ENCODE measurements around the gene GOLGA7B. TPM values are rescaled to one million over a fixed set of nuclear protein-coding genes. Genes with fewer than 3 reads are reported as not detected.

GOLGA7B gene
- total RNA-seq, 3 donors from 2014 or later (not counting 1 experiment from before 2014, with no cell fraction given) = 4.1 to 4.6 (median 4.1) TPM

DNA sequence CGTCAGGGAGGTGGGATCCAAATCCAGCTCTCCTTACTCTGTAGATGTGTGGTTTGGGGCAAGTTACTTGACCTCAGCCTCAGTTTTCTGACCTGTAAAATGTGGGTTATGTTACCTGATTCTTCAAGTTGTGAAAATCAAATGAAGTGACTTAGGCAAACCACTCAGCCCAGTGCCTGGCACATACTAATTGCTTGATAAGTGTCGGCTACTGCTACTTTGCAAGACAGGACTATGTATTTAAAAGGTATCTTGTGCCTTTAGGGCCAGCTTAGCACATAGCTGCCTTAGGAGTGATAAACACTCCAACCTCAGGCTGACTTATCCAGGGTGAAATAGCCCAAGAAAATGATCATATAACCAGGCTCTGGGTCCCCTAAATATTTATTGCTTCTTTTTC lies 42.9 kb downstream of the GOLGA7B start:
- Mint-ChIP-seq H3K9me3 (no peaks in the 10 kb centered on the region), H3K27me3 (ENCODE audit: low read depth in 2 of 2) (peaks cover 20 to 21% of the 10 kb centered on the region in 2 donors), H3K4me3 (no peak overlapping the region), H3K27ac (no peak overlapping the region), H3K4me1 (no peaks in the 10 kb centered on the region), H3K36me3 (no peaks in the 10 kb centered on the region)
- 95% methylated on average over 2 of the region's 2 CpGs for WGBS (ENCODE audit: insufficient coverage)
- intact Hi-C loops (cut with micrococcal nuclease) = no loop called here
- H3K4me1 ChIP-seq (ENCODE audit: control insufficient read depth, insufficient read depth, low read length) = no peaks in the 10 kb centered on the region
- DNase-seq (no peak), ATAC-seq (no peak)
- no peak overlapping the region for H3K27ac ChIP-seq (ENCODE audit: low read length)
- TF ChIP-seq, protein P1, sequence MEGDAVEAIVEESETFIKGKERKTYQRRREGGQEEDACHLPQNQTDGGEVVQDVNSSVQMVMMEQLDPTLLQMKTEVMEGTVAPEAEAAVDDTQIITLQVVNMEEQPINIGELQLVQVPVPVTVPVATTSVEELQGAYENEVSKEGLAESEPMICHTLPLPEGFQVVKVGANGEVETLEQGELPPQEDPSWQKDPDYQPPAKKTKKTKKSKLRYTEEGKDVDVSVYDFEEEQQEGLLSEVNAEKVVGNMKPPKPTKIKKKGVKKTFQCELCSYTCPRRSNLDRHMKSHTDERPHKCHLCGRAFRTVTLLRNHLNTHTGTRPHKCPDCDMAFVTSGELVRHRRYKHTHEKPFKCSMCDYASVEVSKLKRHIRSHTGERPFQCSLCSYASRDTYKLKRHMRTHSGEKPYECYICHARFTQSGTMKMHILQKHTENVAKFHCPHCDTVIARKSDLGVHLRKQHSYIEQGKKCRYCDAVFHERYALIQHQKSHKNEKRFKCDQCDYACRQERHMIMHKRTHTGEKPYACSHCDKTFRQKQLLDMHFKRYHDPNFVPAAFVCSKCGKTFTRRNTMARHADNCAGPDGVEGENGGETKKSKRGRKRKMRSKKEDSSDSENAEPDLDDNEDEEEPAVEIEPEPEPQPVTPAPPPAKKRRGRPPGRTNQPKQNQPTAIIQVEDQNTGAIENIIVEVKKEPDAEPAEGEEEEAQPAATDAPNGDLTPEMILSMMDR (IDR thresholded peaks at IDR 0.05) = no peak
- H3K4me3 ChIP-seq (ENCODE audit: low read length) = no peak overlapping the region
- H3K9me3 ChIP-seq (ENCODE audit: control insufficient read depth, insufficient read depth, low read length) = no peaks in the 10 kb centered on the region
- peaks cover 2% of the 10 kb centered on the region for H3K27me3 ChIP-seq (ENCODE audit: control insufficient read depth, insufficient read depth, low read length)
- no peaks in the 10 kb centered on the region for H3K36me3 ChIP-seq (ENCODE audit: control insufficient read depth, insufficient read depth, low read length)

DNA sequence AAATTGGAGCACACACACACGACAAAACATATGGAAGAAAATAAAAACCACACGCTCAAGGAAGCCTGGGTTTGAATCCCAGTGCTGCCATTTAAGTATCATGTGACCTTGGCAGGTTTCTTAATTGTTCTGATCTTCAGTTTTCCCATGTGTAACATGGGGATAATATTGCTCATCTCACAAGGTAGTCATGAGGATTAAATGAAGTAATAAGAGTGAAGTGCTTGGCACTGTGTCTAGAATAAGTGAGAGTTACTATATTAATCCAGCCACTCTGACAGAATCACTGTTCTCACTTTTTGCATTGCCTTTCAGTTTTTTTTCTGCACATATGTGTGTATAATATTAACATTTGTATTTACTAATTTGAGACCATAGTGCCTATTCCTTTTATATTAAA lies 43.3 kb downstream of the GOLGA7B start:
- H3K27me3 Mint-ChIP-seq (ENCODE audit: low read depth in 2 of 2) = peaks cover 20 to 21% of the 10 kb centered on the region in 2 donors
- no peaks in the 10 kb centered on the region for H3K36me3 Mint-ChIP-seq
- intact Hi-C loops (cut with micrococcal nuclease) = no loop called here
- Histone ChIP-seq H3K27ac (ENCODE audit: low read length) (no peak overlapping the region), H3K27me3 (ENCODE audit: control insufficient read depth, insufficient read depth, low read length) (peaks cover 2% of the 10 kb centered on the region), H3K36me3 (ENCODE audit: control insufficient read depth, insufficient read depth, low read length) (no peaks in the 10 kb centered on the region), H3K4me3 (ENCODE audit: low read length) (no peak overlapping the region), H3K4me1 (ENCODE audit: control insufficient read depth, insufficient read depth, low read length) (no peaks in the 10 kb centered on the region), H3K9me3 (ENCODE audit: control insufficient read depth, insufficient read depth, low read length) (no peaks in the 10 kb centered on the region)
- TF ChIP-seq, protein P1 (IDR thresholded peaks at IDR 0.05) = no peak
- H3K4me1 Mint-ChIP-seq = no peaks in the 10 kb centered on the region
- no peak overlapping the region for H3K4me3 Mint-ChIP-seq
- DNase-seq (no peak), ATAC-seq (no peak)
- 87% methylated on average over 2 of the region's 2 CpGs for WGBS (ENCODE audit: insufficient coverage)
- H3K27ac Mint-ChIP-seq = no peak overlapping the region
- no peaks in the 10 kb centered on the region for H3K9me3 Mint-ChIP-seq

DNA sequence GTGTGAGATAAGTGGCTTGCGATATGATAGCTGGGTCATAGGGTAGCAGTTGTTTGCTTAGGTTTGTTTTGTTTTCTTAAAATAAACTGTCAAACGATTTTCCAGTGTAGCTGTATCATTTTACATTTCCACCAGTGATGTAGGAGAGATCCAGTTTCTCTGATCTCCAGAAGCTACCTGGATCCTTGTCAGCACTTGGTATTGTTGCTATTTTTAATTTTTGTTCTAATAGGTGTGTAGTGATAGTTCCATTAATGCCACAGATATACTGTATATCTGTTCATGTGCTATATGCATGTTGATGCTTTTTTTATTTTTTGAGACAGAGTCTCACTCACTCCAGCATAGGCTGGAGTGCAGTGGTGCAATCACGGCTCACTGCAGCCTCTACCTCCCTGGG lies 44.4 kb downstream of the GOLGA7B start:
- no peak overlapping the region for H3K4me3 Mint-ChIP-seq
- WGBS (ENCODE audit: insufficient coverage) = 98% methylated on average over 3 of the region's 3 CpGs
- H3K27me3 ChIP-seq (ENCODE audit: control insufficient read depth, insufficient read depth, low read length) = peaks cover 2% of the 10 kb centered on the region
- H3K4me3 ChIP-seq (ENCODE audit: low read length) = no peak overlapping the region
- intact Hi-C loops (cut with micrococcal nuclease) = no loop called here
- no peak overlapping the region for H3K27ac ChIP-seq (ENCODE audit: low read length)
- H3K4me1 ChIP-seq (ENCODE audit: control insufficient read depth, insufficient read depth, low read length) = no peaks in the 10 kb centered on the region
- H3K27ac Mint-ChIP-seq = no peak overlapping the region
- no peaks in the 10 kb centered on the region for H3K9me3 Mint-ChIP-seq
- H3K4me1 Mint-ChIP-seq = no peaks in the 10 kb centered on the region
- H3K27me3 Mint-ChIP-seq (ENCODE audit: low read depth in 2 of 2) = peaks cover 18 to 20% of the 10 kb centered on the region in 2 donors
- no peak for ATAC-seq
- TF ChIP-seq, protein P1 (IDR thresholded peaks at IDR 0.05) = no peak
- H3K36me3 ChIP-seq (ENCODE audit: control insufficient read depth, insufficient read depth, low read length) = no peaks in the 10 kb centered on the region
- no peak for DNase-seq
- no peaks in the 10 kb centered on the region for H3K9me3 ChIP-seq (ENCODE audit: control insufficient read depth, insufficient read depth, low read length)
- H3K36me3 Mint-ChIP-seq = no peaks in the 10 kb centered on the region

DNA sequence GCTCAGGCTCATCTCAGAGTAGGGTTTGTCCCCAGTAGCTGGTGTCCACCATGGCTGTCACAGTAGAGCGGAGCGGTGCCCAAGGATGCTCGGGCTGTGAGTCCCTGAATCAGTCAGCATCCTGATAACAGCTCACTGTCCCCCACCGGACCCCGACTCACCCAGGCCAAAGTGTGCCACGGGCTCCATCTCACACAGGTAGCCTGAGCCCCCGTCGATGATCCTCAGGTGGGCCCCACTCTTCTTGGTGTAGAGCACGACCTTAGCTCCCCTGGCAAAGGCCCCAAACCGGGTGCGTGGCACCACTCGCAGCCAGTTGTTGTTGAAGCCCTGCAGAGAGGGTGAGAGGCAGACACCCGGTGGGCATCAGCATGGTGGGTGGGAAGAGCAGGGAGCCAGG lies 45.4 kb downstream of the GOLGA7B start:
- TF ChIP-seq, protein P1 (IDR thresholded peaks at IDR 0.05) = no peak
- no peaks in the 10 kb centered on the region for H3K4me1 ChIP-seq (ENCODE audit: control insufficient read depth, insufficient read depth, low read length)
- 90% methylated on average over 13 of the region's 13 CpGs for WGBS (ENCODE audit: insufficient coverage)
- H3K4me3 ChIP-seq (ENCODE audit: low read length) = no peak overlapping the region
- intact Hi-C loops (cut with micrococcal nuclease) = no loop called here
- no peak for ATAC-seq
- peaks cover 2% of the 10 kb centered on the region for H3K27me3 ChIP-seq (ENCODE audit: control insufficient read depth, insufficient read depth, low read length)
- H3K36me3 ChIP-seq (ENCODE audit: control insufficient read depth, insufficient read depth, low read length) = no peaks in the 10 kb centered on the region
- Mint-ChIP-seq H3K27ac (no peak overlapping the region), H3K4me3 (no peak overlapping the region), H3K36me3 (no peaks in the 10 kb centered on the region), H3K4me1 (no peaks in the 10 kb centered on the region), H3K27me3 (ENCODE audit: low read depth in 2 of 2) (peaks cover 18 to 20% of the 10 kb centered on the region in 2 donors), H3K9me3 (no peaks in the 10 kb centered on the region)
- H3K27ac ChIP-seq (ENCODE audit: low read length) = no peak overlapping the region
- DNase-seq = no peak
- no peaks in the 10 kb centered on the region for H3K9me3 ChIP-seq (ENCODE audit: control insufficient read depth, insufficient read depth, low read length)
